ENCODE data around the gene SYNE4.

The SYNE4 gene

GRCh38 chr19:36008336-36008978, at the start of gene SYNE4:
SYNE4 (minus strand) TSS chr19:36008813; CDS start chr19:36008681, 132 bp downstream.
- H3K4me3 ChIP-seq (ENCODE audit: low read depth, low read length), result peak within 1 kb of the TSS; percentile 7
- no peak for TF ChIP-seq MYC (IDR thresholded peaks at IDR 0.05; ENCODE audit: low read depth, low read length)
- TF ChIP-seq MAX (IDR thresholded peaks at IDR 0.05; ENCODE audit: low read depth, low read length), result no peak
- no peak for TF ChIP-seq POLR2A (IDR thresholded peaks at IDR 0.05; ENCODE audit: extremely low read depth, insufficient read length)
- TF ChIP-seq CTCF (IDR thresholded peaks at IDR 0.05; ENCODE audit: low read depth, low read length), result no peak
- no peak for DNase-seq (ENCODE audit: low read depth)

- no peak for TF ChIP-seq CTCF (IDR thresholded peaks at IDR 0.05; ENCODE audit: low read depth, low read length)
- TF ChIP-seq MAX (IDR thresholded peaks at IDR 0.05; ENCODE audit: low read depth, low read length), result no peak
- TF ChIP-seq MYC (IDR thresholded peaks at IDR 0.05; ENCODE audit: low read depth, low read length), result peak; percentile 33; the same call in 1 of the 2 replicates
- peak within 1 kb of the TSS; percentile 81 for H3K4me3 ChIP-seq (ENCODE audit: low read depth, low read length)
- DNase-seq (ENCODE audit: low read depth), result peak; percentile 91
Measured at GRCh38 chr19:36054733-36055686, 46.4 kb upstream of the SYNE4 start, which contains the start of gene WDR62. WDR62 (plus strand) TSS chr19:36054897; CDS start chr19:36054972, 75 bp downstream.

GRCh38 chr19:36054119-36054732, 45.6 kb upstream of the SYNE4 start, which contains the start of gene THAP8:
THAP8 (minus strand) TSS chr19:36054285; CDS start chr19:36054217, 68 bp downstream.
- peak within 1 kb of the TSS; percentile 81 for H3K4me3 ChIP-seq (ENCODE audit: low read depth, low read length)
- peak; percentile 97 for DNase-seq (ENCODE audit: low read depth)
- TF ChIP-seq POLR2A (IDR thresholded peaks at IDR 0.05; ENCODE audit: extremely low read depth, insufficient read length), result peak; percentile 65
- TF ChIP-seq CTCF (IDR thresholded peaks at IDR 0.05; ENCODE audit: low read depth, low read length), result no peak
- peak; percentile 97 for TF ChIP-seq MAX (IDR thresholded peaks at IDR 0.05; ENCODE audit: low read depth, low read length)

GRCh38 chr19:36051637-36052036, 43.0 kb upstream of the SYNE4 start:
- no peak overlapping the region for H3K4me3 ChIP-seq (ENCODE audit: low read depth, low read length)
- no peak for DNase-seq (ENCODE audit: low read depth)
- TF ChIP-seq MAX (IDR thresholded peaks at IDR 0.05; ENCODE audit: low read depth, low read length) (no peak), POLR2A (IDR thresholded peaks at IDR 0.05; ENCODE audit: extremely low read depth, insufficient read length) (no peak), CTCF (IDR thresholded peaks at IDR 0.05; ENCODE audit: low read depth, low read length) (no peak), MYC (IDR thresholded peaks at IDR 0.05; ENCODE audit: low read depth, low read length) (no peak)

GRCh38 chr19:36051236-36051635, 42.6 kb upstream of the SYNE4 start:
- DNase-seq (ENCODE audit: low read depth), result no peak
- TF ChIP-seq MAX (IDR thresholded peaks at IDR 0.05; ENCODE audit: low read depth, low read length) (no peak), CTCF (IDR thresholded peaks at IDR 0.05; ENCODE audit: low read depth, low read length) (no peak), POLR2A (IDR thresholded peaks at IDR 0.05; ENCODE audit: extremely low read depth, insufficient read length) (no peak), MYC (IDR thresholded peaks at IDR 0.05; ENCODE audit: low read depth, low read length) (no peak)
- no peak overlapping the region for H3K4me3 ChIP-seq (ENCODE audit: low read depth, low read length)

Data from NB4 (cell line).